Activated naive CD4-positive, alpha-beta T cell treated with anti-CD3 and anti-CD28 coated beads, Interleukin-2, amount 50 U/mL, for 16 hours (primary cell): ENCODE data around the gene FNBP1L.
"Not testable (repeated sequence)": the region's sequence is repeated elsewhere in the genome, so short reads cannot be mapped to it uniquely, and the experiment has no call there.

Experiments
- DNase-seq: peaks from one replicate; pipeline ENCODE4 v3.0.0-alpha.2; 2020

FNBP1L gene

GRCh38 chr1:93537924-93538323 lies 90.0 kb downstream of the FNBP1L start:
- no peak for DNase-seq

- DNase-seq = no peak
Measured at GRCh38 chr1:93541045-93541444, 93.1 kb downstream of the FNBP1L start.

- DNase-seq = no peak
Measured at GRCh38 chr1:93542398-93542797, 94.5 kb downstream of the FNBP1L start.

GRCh38 chr1:93546162-93546863 lies 98.4 kb downstream of the FNBP1L start:
- no peak for DNase-seq

- DNase-seq = no peak
Measured at GRCh38 chr1:93549131-93549530, 101.2 kb downstream of the FNBP1L start.

- DNase-seq = no peak
Measured at GRCh38 chr1:93549811-93550210, 101.9 kb downstream of the FNBP1L start.

GRCh38 chr1:93552741-93553455 lies 105.0 kb downstream of the FNBP1L start:
- DNase-seq = no peak

- DNase-seq = not testable (repeated sequence)
Measured at GRCh38 chr1:93553886-93554490, 106.1 kb downstream of the FNBP1L start.

GRCh38 chr1:93554883-93555872 lies 107.3 kb downstream of the FNBP1L start:
- no peak for DNase-seq

GRCh38 chr1:93556291-93556690 lies 108.4 kb downstream of the FNBP1L start:
- DNase-seq = no peak

- no peak for DNase-seq
Measured at GRCh38 chr1:93559045-93559444, 111.1 kb downstream of the FNBP1L start.

- DNase-seq = no peak
Measured at GRCh38 chr1:93559695-93560094, 111.8 kb downstream of the FNBP1L start.

GRCh38 chr1:93565496-93566206 lies 117.7 kb downstream of the FNBP1L start:
- DNase-seq = no peak

GRCh38 chr1:93566227-93566626 lies 118.3 kb downstream of the FNBP1L start:
- DNase-seq = no peak

GRCh38 chr1:93567255-93567918 lies 119.5 kb downstream of the FNBP1L start:
- no peak for DNase-seq

- no peak for DNase-seq
Measured at GRCh38 chr1:93569489-93569888, 121.6 kb downstream of the FNBP1L start.

GRCh38 chr1:93571623-93572310 lies 123.8 kb downstream of the FNBP1L start:
- DNase-seq = no peak

- no peak for DNase-seq
Measured at GRCh38 chr1:93573940-93574469, 126.1 kb downstream of the FNBP1L start.

- DNase-seq = no peak
Measured at GRCh38 chr1:93574511-93574910, 126.6 kb downstream of the FNBP1L start.

GRCh38 chr1:93574991-93575390 lies 127.1 kb downstream of the FNBP1L start:
- DNase-seq = no peak
